GM21526 (cell line): ENCODE measurements around the gene LBR.
"Not testable (repeated sequence)": the region's sequence is repeated elsewhere in the genome, so short reads cannot be mapped to it uniquely, and the experiment has no call there.

ENCODE experiments used
- ATAC-seq: cut with Tn5 transposase; IDR thresholded peaks from one replicate; pipeline ENCODE4 v1.9.1; 2021; ENCODE audit warnings: moderate library complexity; ENCODE audit not compliant: unreplicated experiment, low FRiP score

Gene LBR

DNA sequence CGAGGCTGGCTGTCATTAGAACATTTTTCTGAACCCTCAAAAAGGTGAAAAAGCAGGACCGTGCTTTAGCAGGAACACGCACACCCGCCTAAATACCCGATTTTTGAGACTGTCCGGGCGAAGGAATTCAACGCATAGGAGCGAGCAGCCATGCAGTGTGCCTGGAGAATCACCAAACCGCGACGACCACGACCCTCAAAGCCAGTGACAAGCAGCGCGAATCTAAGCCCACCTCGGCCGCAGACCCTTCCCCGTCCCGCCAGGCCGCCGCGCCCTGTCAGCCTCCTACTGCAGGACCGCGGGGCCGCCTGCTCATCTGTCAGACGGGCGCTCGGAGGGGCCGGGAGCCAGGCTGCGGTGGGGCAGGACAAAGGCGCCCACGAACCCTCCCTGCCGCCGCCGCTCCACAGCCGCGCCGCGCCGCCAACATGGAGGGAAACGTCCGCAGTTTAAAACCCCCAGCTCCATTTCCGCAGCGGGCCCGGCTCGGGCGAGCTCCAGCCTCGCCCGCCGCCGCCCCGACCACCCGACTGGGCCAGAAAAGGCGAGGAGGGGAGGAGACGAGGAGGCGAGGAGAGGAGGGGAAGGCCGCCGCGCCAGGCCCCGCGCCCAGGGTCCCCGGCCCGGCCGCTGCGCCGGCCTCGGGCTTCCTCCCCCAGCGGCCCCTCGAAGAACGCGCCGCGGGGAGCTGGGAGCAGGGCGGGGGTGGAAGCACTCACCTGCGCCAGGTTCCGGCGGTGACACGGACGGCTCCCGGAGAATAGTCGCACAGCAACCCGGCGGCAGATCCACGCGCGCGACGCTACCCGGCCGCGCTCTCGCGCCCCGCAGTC lies at the start of gene LBR:
Gene LBR, minus strand, starts transcription at position 804 of the 833 bp plus-strand sequence. CDS start 3,963 bp downstream, outside the sequence.
- ATAC-seq, result peak; percentile 35

- no peak for ATAC-seq
These were observed 49.6 kb upstream of the LBR start for GRCh38 chr1:225477296-225477911.

- no peak for ATAC-seq
These were observed 48.7 kb upstream of the LBR start for GRCh38 chr1:225476538-225476988.

- ATAC-seq, result no peak
These were observed 48.3 kb upstream of the LBR start for GRCh38 chr1:225476100-225476511.

DNA sequence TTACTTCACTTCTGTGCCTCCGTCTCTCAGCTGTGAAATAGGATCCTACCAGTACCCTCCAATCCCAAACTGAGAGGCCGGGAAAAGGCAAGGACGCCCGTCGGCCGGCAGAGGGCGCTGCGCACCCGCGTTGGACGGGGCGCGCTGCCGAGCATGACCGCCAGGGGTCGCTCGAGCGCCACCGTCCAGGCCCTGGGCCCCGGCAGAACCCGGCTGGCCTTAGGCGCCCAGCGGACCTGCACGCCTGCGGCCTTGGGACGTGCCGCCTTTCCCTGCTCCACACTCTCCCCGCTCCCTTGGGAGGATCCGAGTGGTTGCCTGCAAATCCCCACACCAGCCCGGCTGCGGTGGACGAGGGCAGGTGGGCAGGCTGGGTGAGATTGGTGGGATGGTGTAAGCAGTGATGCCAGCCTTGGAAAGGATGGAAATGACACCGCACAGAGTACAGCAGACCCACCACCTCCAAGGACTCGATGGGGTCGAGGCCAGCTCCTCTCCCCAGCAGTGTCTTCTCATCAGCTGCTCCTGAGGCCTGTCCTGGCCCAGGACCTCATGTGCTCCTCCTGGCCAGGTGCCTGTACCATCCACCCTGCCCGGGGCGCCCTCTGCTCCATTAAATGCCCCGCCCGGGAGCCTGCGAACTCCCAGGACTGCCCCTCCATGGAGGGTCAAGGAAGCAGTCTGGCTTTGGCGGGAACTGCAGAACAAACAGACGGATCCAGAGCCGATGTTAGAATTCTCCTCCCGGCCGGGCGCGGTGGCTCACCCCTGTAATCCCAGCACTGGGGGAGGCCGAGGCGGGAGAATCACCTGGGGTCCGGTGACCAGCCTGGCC lies 47.4 kb upstream of the LBR start:
- ATAC-seq, result peak; percentile 56

DNA sequence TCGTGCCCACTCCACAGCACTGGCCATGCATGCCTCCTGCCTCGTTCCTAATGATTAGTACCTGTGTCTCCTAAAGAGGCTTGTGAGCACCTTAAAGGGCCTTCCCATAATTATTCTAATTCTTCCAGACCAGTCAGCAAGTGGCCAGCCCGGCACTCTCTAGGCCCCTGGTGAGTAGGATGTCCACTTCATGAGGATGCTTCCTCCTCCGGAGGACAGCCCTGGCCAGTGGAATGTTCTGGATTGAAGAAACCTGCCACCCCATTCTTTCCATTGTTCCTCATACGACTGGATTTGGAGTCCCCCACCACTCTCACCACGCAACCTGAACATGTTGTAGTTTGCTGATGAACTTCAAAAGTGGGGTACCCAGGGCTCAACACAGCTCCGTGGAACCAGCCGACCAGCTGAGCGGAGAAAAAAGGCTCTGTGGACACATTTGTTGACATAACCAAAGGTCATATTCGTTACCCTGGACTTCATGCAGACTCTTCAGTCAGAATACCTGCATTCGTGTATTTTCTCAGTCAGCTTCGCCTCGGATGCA lies 46.7 kb upstream of the LBR start:
- ATAC-seq, result no peak

DNA sequence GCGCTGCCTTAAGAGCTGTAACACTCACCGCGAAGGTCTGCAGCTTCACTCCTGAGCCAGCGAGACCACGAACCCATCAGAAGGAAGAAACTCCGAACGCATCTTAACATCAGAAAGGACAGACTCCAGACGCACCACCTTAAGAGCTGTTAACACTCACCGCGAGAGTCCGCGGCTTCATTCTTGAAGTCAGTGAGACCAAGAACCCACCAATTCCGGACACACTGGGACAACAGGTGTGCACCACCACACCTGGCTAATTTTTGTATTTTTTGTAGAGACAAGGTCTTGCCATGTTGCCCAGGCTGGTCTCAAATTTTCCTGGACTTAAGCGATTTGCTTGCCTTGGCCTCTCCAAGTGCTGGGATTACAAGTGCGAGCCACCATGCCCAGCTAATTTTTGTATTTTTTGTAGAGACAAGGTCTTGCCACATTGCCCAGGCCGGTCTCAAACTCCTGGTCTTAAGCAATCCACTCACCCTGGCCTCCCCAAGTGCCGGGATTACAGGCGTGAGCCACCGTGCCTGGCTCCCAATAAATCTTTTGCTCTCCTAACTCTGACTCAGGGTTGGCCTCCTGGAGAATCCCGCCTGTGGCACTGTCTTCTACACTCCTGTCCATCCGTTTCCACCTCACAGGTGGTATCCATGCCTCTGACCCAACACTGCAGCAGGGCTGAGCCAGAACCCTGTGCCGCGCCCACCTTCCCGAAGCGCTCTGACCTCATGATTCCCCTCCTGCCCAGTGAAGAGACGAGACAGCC lies 46.0 kb upstream of the LBR start:
- ATAC-seq, result not testable (repeated sequence)

- not testable (repeated sequence) for ATAC-seq
These were observed 45.4 kb upstream of the LBR start for GRCh38 chr1:225473266-225473665.

DNA sequence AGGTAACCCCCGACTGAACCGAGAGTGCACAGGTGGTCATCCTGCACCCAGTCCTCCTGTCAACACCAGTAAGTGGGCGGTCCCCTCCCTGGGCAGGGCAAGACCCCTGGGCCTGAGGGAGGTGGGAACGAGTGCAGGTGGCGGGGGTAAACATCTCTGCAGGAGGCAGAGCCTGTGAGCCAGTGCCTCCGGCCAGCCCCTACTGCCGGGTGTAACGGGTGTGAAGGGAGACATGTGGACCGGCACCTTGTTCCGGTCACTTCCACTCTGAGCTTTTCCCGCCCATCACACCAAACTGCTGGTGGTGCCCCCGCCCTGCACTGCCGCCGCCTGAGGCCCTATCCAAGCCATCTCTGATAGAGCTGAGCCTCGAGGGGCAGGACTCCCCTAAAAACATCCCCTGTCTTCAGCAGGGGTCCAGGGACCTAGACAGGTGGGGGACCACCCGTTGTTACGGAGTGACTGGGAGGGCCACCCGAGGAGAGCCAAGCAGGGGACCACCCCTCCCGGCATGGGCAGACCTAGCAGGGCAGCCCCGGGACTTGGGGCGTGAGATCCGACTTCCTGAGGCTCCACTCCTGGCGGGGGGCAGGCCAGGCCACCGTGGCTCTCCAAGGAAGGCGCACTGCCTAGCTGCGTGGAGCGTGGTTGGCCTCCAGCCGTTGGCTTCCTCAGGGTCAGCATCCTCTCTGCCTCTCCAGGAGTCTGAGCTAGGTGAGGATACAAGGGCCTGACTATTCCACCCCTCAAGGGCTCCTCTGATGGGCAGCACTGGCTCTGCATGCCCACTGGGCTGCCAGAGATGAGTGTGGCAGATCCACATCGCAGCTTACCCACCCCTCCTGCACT lies 43.8 kb upstream of the LBR start:
- no peak for ATAC-seq

- no peak for ATAC-seq
These were observed 43.2 kb upstream of the LBR start for GRCh38 chr1:225471109-225471452.

GRCh38 chr1:225470211-225471108 lies 42.6 kb upstream of the LBR start:
- ATAC-seq, result no peak

GRCh38 chr1:225469051-225469450 lies 41.2 kb upstream of the LBR start:
- no peak for ATAC-seq

- no peak for ATAC-seq
These were observed 40.6 kb upstream of the LBR start for GRCh38 chr1:225468270-225469020.

GRCh38 chr1:225467193-225468020 lies 39.6 kb upstream of the LBR start:
- ATAC-seq, result peak; percentile 93

DNA sequence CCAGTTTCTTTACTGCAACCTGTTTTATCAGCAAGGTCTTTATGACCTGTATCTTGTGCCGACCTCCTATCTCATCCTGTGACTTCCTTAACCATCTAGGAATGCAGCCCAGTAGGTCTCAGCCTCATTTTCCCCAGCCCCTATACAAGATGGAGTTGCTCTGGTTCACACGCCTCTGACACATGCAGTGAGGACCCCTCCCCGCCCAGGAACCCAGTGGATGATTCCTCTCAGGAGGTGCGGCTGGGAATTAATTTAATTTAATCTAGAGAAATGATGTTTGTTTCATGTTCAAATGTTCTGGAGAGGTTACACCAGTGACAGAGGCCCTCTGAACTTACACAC lies 39.0 kb upstream of the LBR start:
- ATAC-seq, result no peak

- ATAC-seq, result no peak
These were observed 38.1 kb upstream of the LBR start for GRCh38 chr1:225465793-225466517.
